Umbilical cord (tissue), 2 donors: Measurements from ENCODE around the gene SKI. TPM values are rescaled to one million over a fixed set of nuclear protein-coding genes. Genes with fewer than 3 reads are reported as not detected.
A peak's percentile ranks its signal among the peaks of the same experiment; 100 is the strongest.

ENCODE experiments used
- DNase-seq: peaks from one replicate; pipeline ENCODE4 v3.0.0-alpha.2; 2015; ENCODE audit warnings: low spot score
- total RNA-seq: library from RNA; depleted of rRNA; stranded (reverse); fragments of >200 nt; gene quantifications from one replicate; pipeline ENCODE4 v1.2.3, GENCODE V29; 2014; ENCODE audit warnings: low replicate concordance; ENCODE audit not compliant: insufficient read depth

Gene SKI
- total RNA-seq, 1 donor from 2014 or later, result 29.6 TPM

GRCh38 chr1:2209400-2210083 lies 18.6 kb upstream of the SKI start:
- no peak for DNase-seq

GRCh38 chr1:2210084-2210653 lies 17.9 kb upstream of the SKI start:
- DNase-seq, result peak; percentile 55

GRCh38 chr1:2210786-2211185 lies 17.3 kb upstream of the SKI start:
- DNase-seq, result no peak

- DNase-seq, result no peak
Observed at GRCh38 chr1:2212274-2212531, 15.9 kb upstream of the SKI start.

GRCh38 chr1:2212532-2213491 lies 15.3 kb upstream of the SKI start:
- peak; percentile 98 for DNase-seq

- peak; percentile 93 for DNase-seq
Observed at GRCh38 chr1:2213576-2214505, 14.3 kb upstream of the SKI start.

- peak; percentile 50 for DNase-seq
Observed at GRCh38 chr1:2214541-2215241, 13.4 kb upstream of the SKI start.

- no peak for DNase-seq
Observed at GRCh38 chr1:2215329-2215728, 12.8 kb upstream of the SKI start.

GRCh38 chr1:2215909-2216766 lies 12.0 kb upstream of the SKI start:
- DNase-seq, result no peak

- DNase-seq, result no peak
Observed at GRCh38 chr1:2216767-2217058, 11.4 kb upstream of the SKI start.

- no peak for DNase-seq
Observed at GRCh38 chr1:2221271-2221670, 6.8 kb upstream of the SKI start.

GRCh38 chr1:2224170-2224584 lies 3.9 kb upstream of the SKI start:
- no peak for DNase-seq

GRCh38 chr1:2224631-2225428 lies 3.3 kb upstream of the SKI start:
- no peak for DNase-seq

GRCh38 chr1:2226525-2227345 lies 1.4 kb upstream of the SKI start:
- DNase-seq, result no peak

- DNase-seq, result peak; percentile 99
Observed at GRCh38 chr1:2227346-2228156, 568 bp upstream of the SKI start.

- no peak for DNase-seq
Observed at GRCh38 chr1:2228694-2229036, 546 bp downstream of the SKI start.

- DNase-seq, result peak; percentile 65
Observed at GRCh38 chr1:2229037-2229864, 1.1 kb downstream of the SKI start.
